Measurements from ENCODE around the gene COX6A1. TPM values are rescaled to one million over a fixed set of nuclear protein-coding genes. Genes with fewer than 3 reads are reported as not detected.

Gene COX6A1
- total and polyA plus RNA-seq, 2 donors (not counting 3 experiments of a cell fraction or from before 2014, with no cell fraction given) = 299 to 1,327 TPM

DNA sequence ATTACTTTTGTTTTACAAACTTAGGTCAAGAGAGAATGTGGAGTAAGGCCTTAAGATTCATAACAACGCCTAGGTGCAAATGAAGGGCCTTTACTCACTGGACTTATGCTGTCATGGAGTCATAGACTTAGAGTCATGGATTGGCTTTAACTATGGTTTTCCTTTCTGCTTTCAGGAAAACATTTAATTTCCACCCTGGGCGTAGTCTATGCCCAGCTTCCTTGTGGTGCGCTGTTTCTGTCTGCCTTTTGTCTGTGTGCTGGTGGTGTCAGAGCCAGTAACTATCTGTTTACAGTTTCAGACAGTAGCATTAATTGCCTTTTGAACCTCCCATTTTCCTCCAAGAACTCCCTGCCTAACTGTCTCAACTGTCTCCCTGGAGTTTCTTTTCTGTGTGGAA is 31.8 kb upstream of the COX6A1 start:
- H2AFZ ChIP-seq (ENCODE audit: low read depth, low read length) = no peak overlapping the region
- dilution Hi-C loops (cut with MboI; ENCODE audit: extremely low pct_ligation_motif_present, low sequenced_read_pairs) = no loop called here
- intact Hi-C loops (cut with micrococcal nuclease) = no loop called here
- ChIA-PET POLR2A (no interaction called here), CTCF (no interaction called here)
- H3K9ac ChIP-seq (replicated peaks; ENCODE audit: extremely low read depth, insufficient read depth, low read length) = no peak overlapping the region
- H3K9me1 ChIP-seq (replicated peaks; ENCODE audit: control insufficient read depth, extremely low read depth, insufficient read depth, low read length) = no peaks in the 10 kb centered on the region
- H3K27ac ChIP-seq (ENCODE audit: insufficient read depth, low read depth, low read length) = no peak overlapping the region
- peaks cover 0 to 1% of the 10 kb centered on the region in 2 experiments for H3K27me3 ChIP-seq (ENCODE audit: control insufficient read depth in 2 of 2, insufficient read depth in 2 of 2, low read length in 2 of 2)
- FAIRE-seq (no peak), DNase-seq (ENCODE audit: low read depth, low spot score) (peak; percentile 5)
- no peak overlapping the region for H3K4me3 ChIP-seq (replicated peaks in 1 of 3; ENCODE audit: insufficient read depth in 1 of 3, low read depth in 1 of 3, low read length in 3 of 3)
- BruUV-seq (replicated peaks) = no TSS peak
- no peaks in the 10 kb centered on the region for H3K9me3 ChIP-seq (replicated peaks; ENCODE audit: control insufficient read depth, insufficient read depth, low read length)
- no peak overlapping the region for H3K4me2 ChIP-seq (ENCODE audit: insufficient read depth, low read length)
- no peaks in the 10 kb centered on the region for H3K4me1 ChIP-seq (ENCODE audit: control insufficient read depth, extremely low read depth, insufficient read depth, low read length)
- H4K20me1 ChIP-seq (replicated peaks; ENCODE audit: control insufficient read depth, extremely low read depth, insufficient read depth, low read length) = no peaks in the 10 kb centered on the region
- TF ChIP-seq POLR2AphosphoS5 (IDR thresholded peaks at IDR 0.05; ENCODE audit: insufficient read depth, low read depth, low read length) (no peak), FOS (IDR thresholded peaks at IDR 0.05; ENCODE audit: borderline replicate concordance, insufficient read depth, low read length) (no peak), POLR2A (IDR thresholded peaks at IDR 0.05; ENCODE audit: low read depth, low read length) (no peak), JUN (IDR thresholded peaks at IDR 0.05; ENCODE audit: borderline replicate concordance, insufficient read depth, insufficient read length, low read depth) (no peak), GATA2 (IDR thresholded peaks at IDR 0.05; ENCODE audit: insufficient read depth, insufficient read length, low read depth, low read length) (no peak), MYC (IDR thresholded peaks at IDR 0.05; ENCODE audit: low read depth, low read length) (no peak), EZH2 (IDR thresholded peaks at IDR 0.05; ENCODE audit: borderline replicate concordance, low read depth, low read length, severe bottlenecking) (no peak)
- TF ChIP-seq, protein P1, sequence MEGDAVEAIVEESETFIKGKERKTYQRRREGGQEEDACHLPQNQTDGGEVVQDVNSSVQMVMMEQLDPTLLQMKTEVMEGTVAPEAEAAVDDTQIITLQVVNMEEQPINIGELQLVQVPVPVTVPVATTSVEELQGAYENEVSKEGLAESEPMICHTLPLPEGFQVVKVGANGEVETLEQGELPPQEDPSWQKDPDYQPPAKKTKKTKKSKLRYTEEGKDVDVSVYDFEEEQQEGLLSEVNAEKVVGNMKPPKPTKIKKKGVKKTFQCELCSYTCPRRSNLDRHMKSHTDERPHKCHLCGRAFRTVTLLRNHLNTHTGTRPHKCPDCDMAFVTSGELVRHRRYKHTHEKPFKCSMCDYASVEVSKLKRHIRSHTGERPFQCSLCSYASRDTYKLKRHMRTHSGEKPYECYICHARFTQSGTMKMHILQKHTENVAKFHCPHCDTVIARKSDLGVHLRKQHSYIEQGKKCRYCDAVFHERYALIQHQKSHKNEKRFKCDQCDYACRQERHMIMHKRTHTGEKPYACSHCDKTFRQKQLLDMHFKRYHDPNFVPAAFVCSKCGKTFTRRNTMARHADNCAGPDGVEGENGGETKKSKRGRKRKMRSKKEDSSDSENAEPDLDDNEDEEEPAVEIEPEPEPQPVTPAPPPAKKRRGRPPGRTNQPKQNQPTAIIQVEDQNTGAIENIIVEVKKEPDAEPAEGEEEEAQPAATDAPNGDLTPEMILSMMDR (IDR thresholded peaks at IDR 0.05; ENCODE audit: extremely low read depth in 1 of 2, insufficient read depth in 1 of 2, low read depth in 1 of 2, low read length in 2 of 2) = no peak
- TF ChIP-seq, protein P2, sequence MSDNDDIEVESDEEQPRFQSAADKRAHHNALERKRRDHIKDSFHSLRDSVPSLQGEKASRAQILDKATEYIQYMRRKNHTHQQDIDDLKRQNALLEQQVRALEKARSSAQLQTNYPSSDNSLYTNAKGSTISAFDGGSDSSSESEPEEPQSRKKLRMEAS (IDR thresholded peaks at IDR 0.05; ENCODE audit: insufficient read depth, insufficient read length) = no peak
- H3K36me3 ChIP-seq (ENCODE audit: control insufficient read depth in 2 of 2, extremely low read depth in 1 of 2, insufficient read depth in 2 of 2, low read length in 2 of 2) = no peaks in the 10 kb centered on the region
- H3K79me2 ChIP-seq (ENCODE audit: control insufficient read depth, insufficient read depth, low read length) = no peaks in the 10 kb centered on the region
